Liver (tissue), 3 donors: ENCODE results near the gene WEE1.

ENCODE experiments used
- CTCF ChIP-seq: fragments of 150-350 bp; IDR thresholded peaks from 2 replicates; pipeline ENCODE4 v1.5.1; 2017; ENCODE audit warnings: improper control_type of control experiment, low read depth, low read length; ENCODE audit not compliant: missing input control
- EGR1 ChIP-seq, 2 donors: IDR thresholded peaks; 2 replicates each; pipeline ENCODE4 v1.6.1; 2016 to 2018; ENCODE audit warnings: antibody characterized with exemption in 2 of 2, low read depth in 2 of 2
- FOXA1 ChIP-seq: IDR thresholded peaks from 2 replicates; pipeline ENCODE4 v1.6.1; 2016; ENCODE audit warnings: antibody characterized with exemption
- GABPA ChIP-seq, 2 donors: IDR thresholded peaks in 1 of 2; conservative IDR thresholded peaks in 1 of 2; 2 replicates each; pipeline ENCODE4 v1.6.1; 2016; ENCODE audit warnings: antibody characterized with exemption in 2 of 2, mild to moderate bottlenecking in 1 of 2, moderate library complexity in 1 of 2
- JUND ChIP-seq, 2 donors: IDR thresholded peaks; 2 replicates each; pipeline ENCODE4 v1.6.1; 2016; ENCODE audit warnings: antibody characterized with exemption in 2 of 2
- MAX ChIP-seq: IDR thresholded peaks from 2 replicates; pipeline ENCODE4 v1.6.1; 2016; ENCODE audit warnings: antibody characterized with exemption
- NR2F2 ChIP-seq: IDR thresholded peaks from 2 replicates; pipeline ENCODE4 v1.6.1; 2016; ENCODE audit warnings: antibody characterized with exemption
- RAD21 ChIP-seq, 2 donors: IDR thresholded peaks; 2 replicates each; pipeline ENCODE4 v1.6.1; 2016; ENCODE audit warnings: antibody characterized with exemption in 2 of 2, mild to moderate bottlenecking in 2 of 2
- REST ChIP-seq: IDR thresholded peaks from 2 replicates; pipeline ENCODE4 v1.6.1; 2016; ENCODE audit warnings: antibody characterized with exemption, mild to moderate bottlenecking
- RXRA ChIP-seq, 2 donors: IDR thresholded peaks; 2 replicates each; pipeline ENCODE4 v1.6.1; 2017 to 2018; ENCODE audit warnings: antibody characterized with exemption in 2 of 2, mild to moderate bottlenecking in 1 of 2
- TAF1 ChIP-seq: conservative IDR thresholded peaks from 2 replicates; pipeline ENCODE4 v1.6.1; 2016; ENCODE audit warnings: antibody characterized with exemption, mild to moderate bottlenecking
- YY1 ChIP-seq: IDR thresholded peaks from 2 replicates; pipeline ENCODE4 v1.6.1; 2016; ENCODE audit warnings: antibody characterized with exemption, mild to moderate bottlenecking
- donor health status: healthy.
- donor health status: healthy.

- TF ChIP-seq CTCF (no peak), FOXA1 (no peak), EGR1 (IDR thresholded peaks at IDR 0.05; ENCODE audit: low read depth in 2 of 2) (no peak), TAF1 (no peak), RXRA (IDR thresholded peaks at IDR 0.05) (no peak), YY1 (no peak), GABPA (IDR thresholded peaks at IDR 0.05 in 1 of 2, conservative IDR thresholded peaks at IDR 0.05 in 1 of 2) (no peak), REST (no peak), NR2F2 (no peak), RAD21 (IDR thresholded peaks at IDR 0.05) (no peak), MAX (no peak), JUND (IDR thresholded peaks at IDR 0.05) (no peak)
Observed at GRCh38 chr11:9533058-9533457, 40.4 kb upstream of the WEE1 start.
